Panc1 (cell line): ENCODE results near the gene NDUFB3. TPM values are rescaled to one million over a fixed set of nuclear protein-coding genes. Genes with fewer than 3 reads are reported as not detected.
A peak's percentile ranks its signal among the peaks of the same experiment; 100 is the strongest.

Source experiments
- ATAC-seq: fragments of 200-7000 bp; cut with Tn5 transposase; 2 replicates; pipeline ENCODE4 v1.9.1; 2020; ENCODE audit warnings: mild to moderate bottlenecking, moderate library complexity
- BruUV-seq: library from RNA; stranded (reverse); fragments of 400-500 nt; replicated peaks from 2 replicates; lab custom pipeline; 2021; lab: Mats Ljungman, UMichigan
- CTCF ChIA-PET: fragments of 300-600 bp; sonication (Branson Sonifier 250); formaldehyde crosslinking; loops from one replicate; lab custom pipeline; 2022; ENCODE audit warnings: antibody characterized with exemption; lab: Charles Lee
- POLR2A ChIA-PET: fragments of 300-600 bp; sonication (Branson Sonifier 250); formaldehyde crosslinking; loops from one replicate; lab custom pipeline; 2022; ENCODE audit warnings: antibody characterized with exemption; lab: Charles Lee
- DNase-seq: peaks from one replicate; pipeline ENCODE4 v3.0.0-alpha.2; 2010; ENCODE audit warnings: low read depth, low spot score
- H3K27ac ChIP-seq: 2 replicates; pipeline ENCODE4 v1.5.1; 2011; ENCODE audit warnings: mild to moderate bottlenecking, low read length, inconsistent platforms
- H3K27me3 ChIP-seq: fragments of 200-500 bp; sonication (Bioruptor generic); 2 replicates; pipeline ENCODE4 v1.6.0; 2014; ENCODE audit warnings: low read length, inconsistent platforms; ENCODE audit not compliant: control insufficient read depth, insufficient read depth
- H3K36me3 ChIP-seq: fragments of 200-500 bp; sonication (Bioruptor generic); 2 replicates; pipeline ENCODE4 v1.5.1; 2014; ENCODE audit warnings: inconsistent platforms, mild to moderate bottlenecking, low read length, moderate library complexity; ENCODE audit not compliant: control insufficient read depth, insufficient read depth
- H3K4me1 ChIP-seq: 2 replicates; pipeline ENCODE4 v1.5.1; 2011; ENCODE audit warnings: inconsistent platforms, mild to moderate bottlenecking, low read length, moderate library complexity; ENCODE audit not compliant: control insufficient read depth, insufficient read depth
- H3K4me3 ChIP-seq, 2 experiments: 2 replicates each; pipeline ENCODE4 v1.5.1; 2011 to 2012; ENCODE audit warnings: low read depth in 2 of 2, low read length in 2 of 2, mild to moderate bottlenecking in 2 of 2, inconsistent platforms in 1 of 2, moderate library complexity in 1 of 2
- H3K9me3 ChIP-seq: fragments of 200-500 bp; sonication (Bioruptor generic); 2 replicates; pipeline ENCODE4 v1.5.1; 2014; ENCODE audit warnings: low read depth, mild to moderate bottlenecking, inconsistent platforms, low read length, moderate library complexity; ENCODE audit not compliant: control insufficient read depth, insufficient read depth
- POLR2AphosphoS5 ChIP-seq: IDR thresholded peaks from 2 replicates; pipeline ENCODE4 v1.6.1; 2012; ENCODE audit warnings: mild to moderate bottlenecking, low read depth, low read length, moderate library complexity
- SIN3A ChIP-seq: IDR thresholded peaks from 2 replicates; pipeline ENCODE4 v1.6.1; 2012; ENCODE audit warnings: low read depth, mild to moderate bottlenecking, low read length, moderate library complexity, borderline replicate concordance; ENCODE audit not compliant: insufficient read depth
- TCF7L2 ChIP-seq: IDR thresholded peaks from 2 replicates; pipeline ENCODE4 v1.6.1; 2011; ENCODE audit warnings: mild to moderate bottlenecking, low read depth, low read length, inconsistent platforms
- in situ Hi-C: cut with HindIII; loops from 2 replicates; pipeline ENCODE4 v1.10.0; 2016; ENCODE audit warnings: low sequenced_read_pairs, low pct_unique_long_range_greater_than_20kb
- intact Hi-C: fragments of 100-400 bp; cut with micrococcal nuclease; formaldehyde crosslinking; loops from one replicate; pipeline ENCODE4 v1.10.0; 2022; ENCODE audit not compliant: unreplicated experiment
- total RNA-seq: library from RNA; stranded (reverse); gene quantifications from one replicate; pipeline ENCODE4 v1.2.1, GENCODE V29; 2021; ENCODE audit not compliant: unreplicated experiment
- TF ChIP-seq, protein P1 (sequence below), 2 experiments: IDR thresholded peaks; 2 replicates each; pipeline ENCODE4 v1.6.1; 2011 to 2012; ENCODE audit warnings: low read depth in 2 of 2, control low read depth in 1 of 2, low read length in 1 of 2, mild to moderate bottlenecking in 1 of 2, moderate library complexity in 1 of 2; ENCODE audit not compliant: insufficient read depth in 1 of 2
- TF ChIP-seq, protein P2 (sequence below): fragments of 450-650 bp; IDR thresholded peaks from 2 replicates; pipeline ENCODE4 v1.5.1; 2017; ENCODE audit warnings: mild to moderate bottlenecking

NDUFB3 gene
- total RNA-seq, 1 experiment from 2014 or later = 88.6 TPM

DNA sequence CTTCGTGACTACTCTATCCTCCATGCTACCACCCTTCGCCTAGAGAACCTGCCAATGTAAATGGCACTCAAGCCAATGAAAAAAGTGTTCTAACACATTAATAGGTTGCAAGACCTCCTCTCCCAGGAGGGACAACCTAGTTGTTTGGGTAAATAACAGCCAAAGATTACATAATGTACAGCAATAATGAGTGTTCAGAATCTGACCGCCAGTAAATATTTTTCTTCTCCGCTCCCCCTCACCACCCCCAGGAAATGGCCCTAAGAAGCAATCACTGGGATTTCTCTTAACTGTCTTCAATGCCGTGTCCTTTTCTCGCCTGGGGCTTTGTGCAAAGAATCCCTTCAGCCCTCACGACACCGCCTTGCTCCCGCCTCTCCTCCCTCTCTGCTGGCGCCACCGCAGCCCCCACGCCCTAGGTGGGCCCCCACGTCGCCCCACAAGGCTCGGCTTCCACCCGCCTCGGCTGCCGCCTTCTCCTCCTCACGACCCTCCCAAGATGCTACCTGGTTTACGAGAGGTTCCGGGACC is 788 bp upstream of the NDUFB3 start:
- Histone ChIP-seq H3K4me1 (peaks cover 22% of the 10 kb centered on the region), H3K4me3 (peak overlapping the region; percentile 92 to 99), H3K27ac (peak overlapping the region; percentile 94), H3K27me3 (no peaks in the 10 kb centered on the region), H3K9me3 (no peaks in the 10 kb centered on the region), H3K36me3 (no peaks in the 10 kb centered on the region)
- BruUV-seq = TSS peak; percentile 75
- ChIA-PET POLR2A (interaction anchor here (0.7 kb wide), 2 partner anchors 359 to 816 kb away, joined by 5 to 7 read pairs; no protein-coding TSS in a partner anchor), CTCF (interaction anchor here (0.7 to 2.4 kb wide), 2 partner anchors 87 to 92 kb away, joined by 3 to 9 read pairs; no protein-coding TSS in a partner anchor)
- no peak for DNase-seq
- in situ Hi-C loops (no loop called here), intact Hi-C loops (no loop called here)
- peak; percentile 39 for ATAC-seq
- TF ChIP-seq, protein P1, sequence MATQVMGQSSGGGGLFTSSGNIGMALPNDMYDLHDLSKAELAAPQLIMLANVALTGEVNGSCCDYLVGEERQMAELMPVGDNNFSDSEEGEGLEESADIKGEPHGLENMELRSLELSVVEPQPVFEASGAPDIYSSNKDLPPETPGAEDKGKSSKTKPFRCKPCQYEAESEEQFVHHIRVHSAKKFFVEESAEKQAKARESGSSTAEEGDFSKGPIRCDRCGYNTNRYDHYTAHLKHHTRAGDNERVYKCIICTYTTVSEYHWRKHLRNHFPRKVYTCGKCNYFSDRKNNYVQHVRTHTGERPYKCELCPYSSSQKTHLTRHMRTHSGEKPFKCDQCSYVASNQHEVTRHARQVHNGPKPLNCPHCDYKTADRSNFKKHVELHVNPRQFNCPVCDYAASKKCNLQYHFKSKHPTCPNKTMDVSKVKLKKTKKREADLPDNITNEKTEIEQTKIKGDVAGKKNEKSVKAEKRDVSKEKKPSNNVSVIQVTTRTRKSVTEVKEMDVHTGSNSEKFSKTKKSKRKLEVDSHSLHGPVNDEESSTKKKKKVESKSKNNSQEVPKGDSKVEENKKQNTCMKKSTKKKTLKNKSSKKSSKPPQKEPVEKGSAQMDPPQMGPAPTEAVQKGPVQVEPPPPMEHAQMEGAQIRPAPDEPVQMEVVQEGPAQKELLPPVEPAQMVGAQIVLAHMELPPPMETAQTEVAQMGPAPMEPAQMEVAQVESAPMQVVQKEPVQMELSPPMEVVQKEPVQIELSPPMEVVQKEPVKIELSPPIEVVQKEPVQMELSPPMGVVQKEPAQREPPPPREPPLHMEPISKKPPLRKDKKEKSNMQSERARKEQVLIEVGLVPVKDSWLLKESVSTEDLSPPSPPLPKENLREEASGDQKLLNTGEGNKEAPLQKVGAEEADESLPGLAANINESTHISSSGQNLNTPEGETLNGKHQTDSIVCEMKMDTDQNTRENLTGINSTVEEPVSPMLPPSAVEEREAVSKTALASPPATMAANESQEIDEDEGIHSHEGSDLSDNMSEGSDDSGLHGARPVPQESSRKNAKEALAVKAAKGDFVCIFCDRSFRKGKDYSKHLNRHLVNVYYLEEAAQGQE (IDR thresholded peaks at IDR 0.05; ENCODE audit: insufficient read depth in 1 of 2, low read depth in 2 of 2, low read length in 1 of 2) = no peak

DNA sequence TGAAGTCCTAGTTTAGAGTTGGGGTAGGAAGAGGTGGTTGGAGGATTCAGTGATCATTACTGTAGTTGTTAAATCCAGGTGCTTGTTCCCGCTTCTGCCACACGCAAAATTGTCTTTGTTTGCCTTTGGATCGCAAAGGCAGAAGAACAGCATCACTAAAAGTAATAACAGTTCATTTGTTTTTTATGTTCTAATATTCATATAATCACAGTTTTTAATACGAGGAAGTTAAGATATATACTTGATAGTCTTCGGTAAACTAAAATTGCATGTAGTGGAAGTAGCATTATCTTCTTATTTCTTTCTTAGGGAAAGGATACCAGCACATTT is 365 bp downstream of the NDUFB3 start:
- Histone ChIP-seq H3K27ac (peak overlapping the region; percentile 94), H3K9me3 (no peaks in the 10 kb centered on the region), H3K27me3 (no peaks in the 10 kb centered on the region), H3K4me1 (peaks cover 22% of the 10 kb centered on the region), H3K4me3 (peak overlapping the region; percentile 92 to 99), H3K36me3 (no peaks in the 10 kb centered on the region)
- DNase-seq (no peak), ATAC-seq (peak; percentile 6; the same call in 1 of the 2 replicates)
- TSS peak; percentile 96 for BruUV-seq
- TF ChIP-seq POLR2AphosphoS5 (no peak), TCF7L2 (no peak), SIN3A (no peak)
- TF ChIP-seq, protein P1 (IDR thresholded peaks at IDR 0.05; ENCODE audit: insufficient read depth in 1 of 2, low read depth in 2 of 2, low read length in 1 of 2) = no peak
- TF ChIP-seq, protein P2, sequence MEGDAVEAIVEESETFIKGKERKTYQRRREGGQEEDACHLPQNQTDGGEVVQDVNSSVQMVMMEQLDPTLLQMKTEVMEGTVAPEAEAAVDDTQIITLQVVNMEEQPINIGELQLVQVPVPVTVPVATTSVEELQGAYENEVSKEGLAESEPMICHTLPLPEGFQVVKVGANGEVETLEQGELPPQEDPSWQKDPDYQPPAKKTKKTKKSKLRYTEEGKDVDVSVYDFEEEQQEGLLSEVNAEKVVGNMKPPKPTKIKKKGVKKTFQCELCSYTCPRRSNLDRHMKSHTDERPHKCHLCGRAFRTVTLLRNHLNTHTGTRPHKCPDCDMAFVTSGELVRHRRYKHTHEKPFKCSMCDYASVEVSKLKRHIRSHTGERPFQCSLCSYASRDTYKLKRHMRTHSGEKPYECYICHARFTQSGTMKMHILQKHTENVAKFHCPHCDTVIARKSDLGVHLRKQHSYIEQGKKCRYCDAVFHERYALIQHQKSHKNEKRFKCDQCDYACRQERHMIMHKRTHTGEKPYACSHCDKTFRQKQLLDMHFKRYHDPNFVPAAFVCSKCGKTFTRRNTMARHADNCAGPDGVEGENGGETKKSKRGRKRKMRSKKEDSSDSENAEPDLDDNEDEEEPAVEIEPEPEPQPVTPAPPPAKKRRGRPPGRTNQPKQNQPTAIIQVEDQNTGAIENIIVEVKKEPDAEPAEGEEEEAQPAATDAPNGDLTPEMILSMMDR = no peak
- intact Hi-C loops (no loop called here), in situ Hi-C loops (no loop called here)
- CTCF ChIA-PET = interaction anchor here (1.1 kb wide), 1 partner anchor 86 kb away, joined by 3 read pairs; no protein-coding TSS in a partner anchor
- POLR2A ChIA-PET = interaction anchor here (0.6 kb wide), 1 partner anchor 166 kb away, joined by 4 read pairs; no protein-coding TSS in a partner anchor
